ENCODE measurements around the gene EMB. TPM values are rescaled to one million over a fixed set of nuclear protein-coding genes. Genes with fewer than 3 reads are reported as not detected.

Gene EMB, protein sequence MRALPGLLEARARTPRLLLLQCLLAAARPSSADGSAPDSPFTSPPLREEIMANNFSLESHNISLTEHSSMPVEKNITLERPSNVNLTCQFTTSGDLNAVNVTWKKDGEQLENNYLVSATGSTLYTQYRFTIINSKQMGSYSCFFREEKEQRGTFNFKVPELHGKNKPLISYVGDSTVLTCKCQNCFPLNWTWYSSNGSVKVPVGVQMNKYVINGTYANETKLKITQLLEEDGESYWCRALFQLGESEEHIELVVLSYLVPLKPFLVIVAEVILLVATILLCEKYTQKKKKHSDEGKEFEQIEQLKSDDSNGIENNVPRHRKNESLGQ
- total RNA-seq (2011; cell fraction: chromatin; rRNA removed; ENCODE audit: low replicate concordance) = not detected in 2 replicates
- total RNA-seq (2011; cell fraction: nucleolus; rRNA removed) = not detected in 2 replicates
- not detected in 2 replicates for total RNA-seq (2011; cell fraction: nucleoplasm; rRNA removed)
- not detected in 2 replicates for total RNA-seq (2014; rRNA removed)
- not detected in 2 replicates for total RNA-seq (2014; rRNA removed; fragmentation: Illumina TruSeq; extraction: Trizol)
- total RNA-seq (2015; rRNA removed; fragmentation: Illumina TruSeq; extraction: Trizol) = not detected in 2 replicates
- total RNA-seq (2021) = 0.27 and 0.31 TPM in 2 replicates
- polyA plus RNA-seq (2011; rRNA removed) = not detected in 2 replicates
- not detected in 2 replicates for polyA plus RNA-seq (2011; cell fraction: cytosol; rRNA removed)
- polyA plus RNA-seq (2011; cell fraction: nucleus; rRNA removed) = not detected in 2 replicates
- 0.04 TPM in 1 of 2 replicates, not detected in the other for polyA plus RNA-seq (2012)
- not detected in 2 replicates for polyA plus RNA-seq (2014; fragmentation: Illumina TruSeq; extraction: Trizol)
- not detected for polyA plus RNA-seq (2014; fragmentation: Nextera tagmentation; extraction: Ambion mirVana)
- not detected in 2 replicates for polyA plus RNA-seq (2014; rRNA removed)
- polyA minus RNA-seq (2011; rRNA and poly(A)+ RNA removed) = not detected in 2 replicates
- polyA minus RNA-seq (2011; cell fraction: cytosol; rRNA and poly(A)+ RNA removed) = not detected in 2 replicates
- polyA minus RNA-seq (2011; cell fraction: nucleus; rRNA and poly(A)+ RNA removed) = not detected in 2 replicates
- percentile 9 among the genes with signal in this experiment for Bru-seq, nascent RNA
- BruChase-seq, experiment 1, labeled RNA remaining after a 2-hour chase = percentile 11 among the genes with signal in this experiment
- percentile 14 among the genes with signal in this experiment for BruChase-seq, experiment 2, labeled RNA remaining after a 6-hour chase
- long read RNA-seq, experiment 1 = 0 reads
- long read RNA-seq, experiment 2 = 0 reads
- long read RNA-seq, experiment 3 = 0 reads

DNA sequence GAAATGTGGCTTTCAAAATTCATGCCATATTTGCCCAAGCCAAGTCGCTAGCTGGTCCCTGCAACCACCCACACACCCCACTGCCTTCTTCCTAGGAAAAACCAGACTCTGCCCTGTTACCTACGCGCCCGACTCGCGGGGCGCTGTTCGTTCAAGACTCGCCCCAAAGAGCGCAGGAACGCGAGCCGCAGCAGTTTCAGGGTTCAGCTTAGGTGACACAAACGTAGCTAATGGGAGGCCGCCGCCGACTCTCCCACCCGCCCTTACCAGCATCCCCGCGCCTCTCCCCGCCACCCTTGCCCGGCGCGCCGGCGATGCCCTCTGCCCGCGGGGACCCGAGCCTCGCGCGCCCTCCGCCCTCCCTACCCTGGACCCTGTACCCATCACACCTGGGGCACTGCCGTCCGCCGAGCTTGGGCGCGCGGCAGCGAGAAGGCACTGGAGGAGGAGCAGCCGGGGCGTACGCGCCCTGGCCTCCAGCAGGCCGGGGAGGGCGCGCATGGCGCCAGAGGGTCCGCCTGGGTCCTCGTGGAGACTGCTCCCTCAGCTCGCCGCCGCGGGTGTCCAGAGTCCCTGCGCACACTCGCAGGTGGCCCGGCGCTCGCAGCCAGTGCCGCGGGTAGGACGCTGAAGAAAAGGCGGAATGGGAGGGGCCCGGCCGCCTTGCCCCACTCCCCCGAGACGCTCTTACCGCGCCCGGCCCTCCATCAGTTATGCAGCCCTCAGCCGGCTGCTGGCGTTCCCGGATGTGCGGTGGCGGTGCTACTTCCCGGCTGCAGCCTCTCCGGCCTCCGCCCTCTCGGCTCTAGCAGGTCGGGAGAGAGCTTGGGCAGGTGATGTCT is at the start of gene EMB:
EMB (minus strand) TSS at position 638 of the 842 bp plus-strand sequence; CDS start at position 501, 137 bp downstream.
- no peaks in the 10 kb centered on the region for H3K27me3 ChIP-seq (ENCODE audit: control insufficient read depth in 2 of 2, insufficient read depth in 2 of 2, low read length in 2 of 2)
- no peaks in the 10 kb centered on the region for H3K79me2 ChIP-seq (ENCODE audit: control insufficient read depth, insufficient read depth, low read length)
- no peaks in the 10 kb centered on the region for H3K4me1 ChIP-seq (replicated peaks in 1 of 2; ENCODE audit: control insufficient read depth in 2 of 2, insufficient read depth in 2 of 2, low read length in 2 of 2)
- FAIRE-seq (no peak), DNase-seq (ENCODE audit: extremely low read depth in 1 of 4, low spot score in 3 of 4) (no peak), ATAC-seq (no peak)
- in situ Hi-C loops (cut with MboI) (no loop called here), intact Hi-C loops (cut with micrococcal nuclease) (no loop called here)
- ChIA-PET POLR2A (no interaction called here), CTCF (ENCODE audit: low intra/inter-chr PET ratio) (no interaction called here)
- no peak within 1 kb of the TSS for H2AFZ ChIP-seq (ENCODE audit: low read depth, low read length)
- no peak within 1 kb of the TSS for H3K4me2 ChIP-seq (ENCODE audit: insufficient read depth, low read length)
- no peaks in the 10 kb centered on the region for H3K9me1 ChIP-seq (ENCODE audit: control insufficient read depth, insufficient read depth, low read length)
- no peaks in the 10 kb centered on the region for H3K9me3 ChIP-seq (replicated peaks; ENCODE audit: control insufficient read depth, insufficient read depth, low read depth, low read length)
- H3K27ac ChIP-seq (ENCODE audit: extremely low read depth, low read depth, low read length) = no peak within 1 kb of the TSS
- no peak within 1 kb of the TSS for H3K4me3 ChIP-seq
- no TSS peak for BruUV-seq (replicated peaks)
- no peak within 1 kb of the TSS for H3K9ac ChIP-seq (ENCODE audit: insufficient read depth in 1 of 2, low read depth in 2 of 2, low read length in 2 of 2)
- no peaks in the 10 kb centered on the region for H3K36me3 ChIP-seq (ENCODE audit: control insufficient read depth, insufficient read depth, low read length)
- H4K20me1 ChIP-seq (replicated peaks; ENCODE audit: control insufficient read depth, insufficient read depth, low read length) = no peaks in the 10 kb centered on the region
- WGBS (ENCODE audit: insufficient coverage, low coverage, missing lambda C conversion rate) = 2% methylated on average over 62 of the region's 80 CpGs
- TF ChIP-seq ZNF79 (CRISPR knock-in tag; IDR thresholded peaks at IDR 0.05; ENCODE audit: low read depth) (no peak), ILK (tag; IDR thresholded peaks at IDR 0.05; ENCODE audit: borderline replicate concordance, low read depth) (no peak), CBX5 (IDR thresholded peaks at IDR 0.05; ENCODE audit: borderline replicate concordance, low read depth) (no peak), KDM1A (IDR thresholded peaks at IDR 0.05) (no peak)
- TF ChIP-seq, protein P1, sequence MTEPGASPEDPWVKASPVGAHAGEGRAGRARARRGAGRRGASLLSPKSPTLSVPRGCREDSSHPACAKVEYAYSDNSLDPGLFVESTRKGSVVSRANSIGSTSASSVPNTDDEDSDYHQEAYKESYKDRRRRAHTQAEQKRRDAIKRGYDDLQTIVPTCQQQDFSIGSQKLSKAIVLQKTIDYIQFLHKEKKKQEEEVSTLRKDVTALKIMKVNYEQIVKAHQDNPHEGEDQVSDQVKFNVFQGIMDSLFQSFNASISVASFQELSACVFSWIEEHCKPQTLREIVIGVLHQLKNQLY (CRISPR knock-in tag; conservative IDR thresholded peaks at IDR 0.05) = no peak
- TF ChIP-seq, protein P2, sequence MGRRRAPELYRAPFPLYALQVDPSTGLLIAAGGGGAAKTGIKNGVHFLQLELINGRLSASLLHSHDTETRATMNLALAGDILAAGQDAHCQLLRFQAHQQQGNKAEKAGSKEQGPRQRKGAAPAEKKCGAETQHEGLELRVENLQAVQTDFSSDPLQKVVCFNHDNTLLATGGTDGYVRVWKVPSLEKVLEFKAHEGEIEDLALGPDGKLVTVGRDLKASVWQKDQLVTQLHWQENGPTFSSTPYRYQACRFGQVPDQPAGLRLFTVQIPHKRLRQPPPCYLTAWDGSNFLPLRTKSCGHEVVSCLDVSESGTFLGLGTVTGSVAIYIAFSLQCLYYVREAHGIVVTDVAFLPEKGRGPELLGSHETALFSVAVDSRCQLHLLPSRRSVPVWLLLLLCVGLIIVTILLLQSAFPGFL (CRISPR knock-in tag; IDR thresholded peaks at IDR 0.05) = no peak
- TF ChIP-seq, protein P3, sequence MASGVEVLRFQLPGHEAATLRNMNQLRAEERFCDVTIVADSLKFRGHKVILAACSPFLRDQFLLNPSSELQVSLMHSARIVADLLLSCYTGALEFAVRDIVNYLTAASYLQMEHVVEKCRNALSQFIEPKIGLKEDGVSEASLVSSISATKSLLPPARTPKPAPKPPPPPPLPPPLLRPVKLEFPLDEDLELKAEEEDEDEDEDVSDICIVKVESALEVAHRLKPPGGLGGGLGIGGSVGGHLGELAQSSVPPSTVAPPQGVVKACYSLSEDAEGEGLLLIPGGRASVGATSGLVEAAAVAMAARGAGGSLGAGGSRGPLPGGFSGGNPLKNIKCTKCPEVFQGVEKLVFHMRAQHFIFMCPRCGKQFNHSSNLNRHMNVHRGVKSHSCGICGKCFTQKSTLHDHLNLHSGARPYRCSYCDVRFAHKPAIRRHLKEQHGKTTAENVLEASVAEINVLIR (CRISPR knock-in tag; IDR thresholded peaks at IDR 0.05) = no peak
- TF ChIP-seq, protein P4, sequence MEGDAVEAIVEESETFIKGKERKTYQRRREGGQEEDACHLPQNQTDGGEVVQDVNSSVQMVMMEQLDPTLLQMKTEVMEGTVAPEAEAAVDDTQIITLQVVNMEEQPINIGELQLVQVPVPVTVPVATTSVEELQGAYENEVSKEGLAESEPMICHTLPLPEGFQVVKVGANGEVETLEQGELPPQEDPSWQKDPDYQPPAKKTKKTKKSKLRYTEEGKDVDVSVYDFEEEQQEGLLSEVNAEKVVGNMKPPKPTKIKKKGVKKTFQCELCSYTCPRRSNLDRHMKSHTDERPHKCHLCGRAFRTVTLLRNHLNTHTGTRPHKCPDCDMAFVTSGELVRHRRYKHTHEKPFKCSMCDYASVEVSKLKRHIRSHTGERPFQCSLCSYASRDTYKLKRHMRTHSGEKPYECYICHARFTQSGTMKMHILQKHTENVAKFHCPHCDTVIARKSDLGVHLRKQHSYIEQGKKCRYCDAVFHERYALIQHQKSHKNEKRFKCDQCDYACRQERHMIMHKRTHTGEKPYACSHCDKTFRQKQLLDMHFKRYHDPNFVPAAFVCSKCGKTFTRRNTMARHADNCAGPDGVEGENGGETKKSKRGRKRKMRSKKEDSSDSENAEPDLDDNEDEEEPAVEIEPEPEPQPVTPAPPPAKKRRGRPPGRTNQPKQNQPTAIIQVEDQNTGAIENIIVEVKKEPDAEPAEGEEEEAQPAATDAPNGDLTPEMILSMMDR (IDR thresholded peaks at IDR 0.05 in 2 of 3, conservative IDR thresholded peaks at IDR 0.05 in 1 of 3; ENCODE audit: insufficient read depth in 2 of 3, low read depth in 1 of 3, low read length in 3 of 3) = no peak
- TF ChIP-seq, protein P5, sequence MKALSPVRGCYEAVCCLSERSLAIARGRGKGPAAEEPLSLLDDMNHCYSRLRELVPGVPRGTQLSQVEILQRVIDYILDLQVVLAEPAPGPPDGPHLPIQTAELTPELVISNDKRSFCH (CRISPR knock-in tag; IDR thresholded peaks at IDR 0.05) = no peak
- TF ChIP-seq, protein P5 (tag; IDR thresholded peaks at IDR 0.05) = no peak

Data from K562 (cell line).